GM12878 (cell line): ENCODE measurements around the gene VEGFD. TPM values are rescaled to one million over a fixed set of nuclear protein-coding genes. Genes with fewer than 3 reads are reported as not detected.

Experiments
- ATAC-seq: fragments of 200-7000 bp; cut with Tn5 transposase; 3 replicates; pipeline ENCODE4 v1.9.1; 2020; ENCODE audit warnings: mild to moderate bottlenecking, moderate library complexity
- BruUV-seq: library from RNA; stranded (reverse); fragments of 400-500 nt; replicated peaks from 2 replicates; lab custom pipeline; 2021; lab: Mats Ljungman, UMichigan
- CTCF ChIA-PET: fragments of 300-600 bp; sonication (Branson Sonifier 250); formaldehyde crosslinking; extraction: SDS; loops from one replicate; lab custom pipeline; 2021; ENCODE audit warnings: inconsistent platforms; lab: Yijun Ruan, JAX
- POLR2A ChIA-PET: fragments of 350-600 bp; formaldehyde crosslinking; extraction: SDS; loops from one replicate; lab custom pipeline; 2021; ENCODE audit warnings: inconsistent platforms; lab: Charles Lee
- RAD21 ChIA-PET: fragments of 300-600 bp; sonication (Branson Sonifier 250); formaldehyde crosslinking; loops from one replicate; lab custom pipeline; 2023; ENCODE audit warnings: antibody characterized with exemption; ENCODE audit not compliant: unreplicated experiment; lab: Charles Lee
- SMC1A ChIA-PET: fragments of 300-600 bp; sonication (Branson Sonifier 250); formaldehyde crosslinking; loops from one replicate; lab custom pipeline; 2023; ENCODE audit not compliant: unreplicated experiment, uncharacterized antibody; lab: Charles Lee
- DNase-seq: peaks from one replicate; pipeline ENCODE4 v3.0.0-alpha.2; 2011; ENCODE audit warnings: low read depth, low spot score
- FAIRE-seq: peaks from 3 replicates; lab custom pipeline; 2011; peaks lifted over from hg19 to GRCh38; lab: Jason Lieb, UNC
- H2AFZ ChIP-seq: 2 replicates; pipeline ENCODE4 v1.6.0; 2011; ENCODE audit warnings: low read depth, low read length, control low read depth; ENCODE audit not compliant: control insufficient read depth
- H3K27ac ChIP-seq: 2 replicates; pipeline ENCODE4 v1.5.1; 2011; ENCODE audit warnings: control low read depth; ENCODE audit not compliant: control insufficient read depth, insufficient read depth
- H3K27me3 ChIP-seq, 2 experiments: replicated peaks in 1 of 2; 2 replicates each; pipeline versions ENCODE4 v1.6.0 to v1.6.1; 2011; ENCODE audit warnings: low read length in 1 of 2; ENCODE audit not compliant: control insufficient read depth in 2 of 2, insufficient read depth in 2 of 2
- H3K36me3 ChIP-seq, 2 experiments: 2 replicates each; pipeline ENCODE4 v1.5.1; 2011; ENCODE audit warnings: low read length in 1 of 2; ENCODE audit not compliant: control insufficient read depth in 2 of 2, insufficient read depth in 2 of 2
- H3K4me1 ChIP-seq: 2 replicates; pipeline ENCODE4 v1.6.1; 2011; ENCODE audit warnings: mild to moderate bottlenecking, low read length, moderate library complexity, mixed read lengths; ENCODE audit not compliant: control insufficient read depth, insufficient read depth
- H3K4me2 ChIP-seq: 2 replicates; pipeline ENCODE4 v1.6.0; 2011; ENCODE audit warnings: control low read depth; ENCODE audit not compliant: control insufficient read depth, insufficient read depth
- H3K4me3 ChIP-seq: fragments of 200-600 bp; sonication (generic); 2 replicates; pipeline ENCODE4 v1.5.1; 2016
- H3K79me2 ChIP-seq: 2 replicates; pipeline ENCODE4 v1.6.0; 2011; ENCODE audit warnings: low read length; ENCODE audit not compliant: control insufficient read depth, insufficient read depth
- H3K9ac ChIP-seq: 2 replicates; pipeline ENCODE4 v1.8.0; 2011; ENCODE audit warnings: low read length, control low read depth, mixed read lengths; ENCODE audit not compliant: control insufficient read depth, insufficient read depth
- H3K9me3 ChIP-seq: replicated peaks from 3 replicates; pipeline ENCODE4 v1.5.1; 2011; ENCODE audit warnings: mild to moderate bottlenecking, low read length; ENCODE audit not compliant: control insufficient read depth, insufficient read depth
- H4K20me1 ChIP-seq: 2 replicates; pipeline ENCODE4 v1.6.0; 2011; ENCODE audit not compliant: control insufficient read depth, insufficient read depth
- EP300 ChIP-seq, 2 experiments: fragments of 150-350 bp in 1 of 2; IDR thresholded peaks; 2 replicates each; pipeline ENCODE4 v1.6.1; 2011 to 2012; ENCODE audit warnings: low read depth in 2 of 2, low read length in 2 of 2, borderline replicate concordance in 1 of 2, improper control_type of control experiment in 1 of 2, inconsistent platforms in 1 of 2; ENCODE audit not compliant: control insufficient read depth in 1 of 2
- MEF2B ChIP-seq: fragments of 450-650 bp; IDR thresholded peaks from 2 replicates; pipeline ENCODE4 v1.6.1; 2018; ENCODE audit warnings: mild to moderate bottlenecking, moderate library complexity; ENCODE audit not compliant: partially characterized antibody, poor library complexity, severe bottlenecking
- SIX5 ChIP-seq: IDR thresholded peaks from 2 replicates; pipeline ENCODE4 v1.6.1; 2011; ENCODE audit warnings: mild to moderate bottlenecking, low read depth, low read length, moderate library complexity; ENCODE audit not compliant: severe bottlenecking
- ZZZ3 ChIP-seq: IDR thresholded peaks from 2 replicates; pipeline ENCODE4 v1.6.1; 2011; ENCODE audit warnings: low read depth; ENCODE audit not compliant: control insufficient read depth, insufficient read length
- WGBS: methylation state at CpG from one replicate; pipeline ENCODE4 v1.1.6; 2016; ENCODE audit warnings: low lambda C conversion rate; ENCODE audit not compliant: insufficient replicate concordance, insufficient coverage; ENCODE audit errors: missing lambda C conversion rate; 5-methylcytosine and 5-hydroxymethylcytosine counted together
- in situ Hi-C: fragments of 300-500 bp; cut with MboI; formaldehyde crosslinking; loops from 9 replicates; pipeline ENCODE4 v1.14.3; 2018; ENCODE audit warnings: mixed read lengths
- intact Hi-C: fragments of 100-400 bp; cut with micrococcal nuclease; formaldehyde crosslinking; loops from one replicate; pipeline ENCODE4 v1.14.2; 2022; ENCODE audit not compliant: unreplicated experiment
- polyA plus RNA-seq, 11 experiments: library from polyadenylated mRNA; depleted of rRNA in 4 of 11; unstranded in 6 of 11; stranded (reverse) in 5 of 11; fragments of >200 nt; fragmentation: Nextera tagmentation in 4 of 11; fragmentation: Illumina TruSeq in 1 of 11; extraction: Ambion mirVana in 4 of 11; extraction: Trizol in 1 of 11; gene quantifications; 1 replicate in 1 of 11; 2 replicates in 10 of 11; pipeline versions ENCODE4 v1.2.1 to v1.2.3, GENCODE V29; 2011 to 2016; ENCODE audit warnings: inconsistent platforms in 2 of 11, missing spikeins in 2 of 11, low read depth in 1 of 11
- total RNA-seq, 4 experiments: library from RNA; depleted of rRNA in 3 of 4; stranded (reverse); fragments of >200 nt in 3 of 4; fragmentation: Illumina TruSeq in 1 of 4; extraction: Trizol in 1 of 4; gene quantifications; 2 replicates each; pipeline versions ENCODE4 v1.2.1 to v1.2.3, GENCODE V29; 2013 to 2021
- TF ChIP-seq, protein P1 (sequence below): fragments of 450-650 bp; formaldehyde crosslinking; IDR thresholded peaks from 2 replicates; pipeline ENCODE4 v1.4.0; 2020; ENCODE audit warnings: mild to moderate bottlenecking, moderate library complexity
- TF ChIP-seq, protein P2 (sequence below): fragments of 450-650 bp; IDR thresholded peaks from 2 replicates; pipeline ENCODE4 v1.6.1; 2017; ENCODE audit warnings: mild to moderate bottlenecking, low read depth, inconsistent platforms; ENCODE audit not compliant: poor library complexity, severe bottlenecking

VEGFD gene
- total and polyA plus RNA-seq, 10 of the 15 experiments (the other 5 are each of a cell fraction or from before 2014, with no cell fraction given), result 0.15 TPM; not detected in 9

DNA sequence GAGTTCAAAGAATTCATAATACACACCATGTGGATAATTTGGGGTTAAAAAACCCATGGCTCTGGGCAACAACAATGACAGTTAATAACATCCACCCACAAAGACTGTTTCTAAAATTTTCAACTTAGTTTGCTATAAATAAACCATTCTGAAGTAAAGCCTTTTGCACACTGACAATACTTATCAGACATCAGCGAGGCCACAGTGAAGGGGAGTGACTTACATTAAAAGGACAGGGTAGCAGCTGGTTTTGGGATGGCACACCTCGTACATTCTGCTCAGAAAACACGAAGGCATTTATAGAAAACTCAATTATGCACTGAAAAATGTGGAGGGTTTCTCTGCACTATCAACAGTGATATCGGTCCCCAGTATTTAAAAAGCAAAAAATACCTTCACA is 63.9 kb downstream of the VEGFD start:
- Histone ChIP-seq H3K27me3 (no peaks in the 10 kb centered on the region), H3K27ac (no peak overlapping the region), H2AFZ (no peak overlapping the region), H3K4me2 (no peak overlapping the region), H3K4me1 (no peaks in the 10 kb centered on the region), H4K20me1 (no peaks in the 10 kb centered on the region), H3K4me3 (no peak overlapping the region), H3K79me2 (no peaks in the 10 kb centered on the region), H3K9ac (no peak overlapping the region), H3K9me3 (no peaks in the 10 kb centered on the region), H3K36me3 (no peaks in the 10 kb centered on the region)
- POLR2A ChIA-PET, result no interaction called here
- BruUV-seq, result no TSS peak
- intact Hi-C loops, result no loop called here
- FAIRE-seq (peak; percentile 56), DNase-seq (no peak), ATAC-seq (no peak)
- in situ Hi-C loops, result no loop called here
- CTCF ChIA-PET, result no interaction called here
- SMC1A ChIA-PET, result no interaction called here
- WGBS, result 57% methylated on average over 4 of the region's 4 CpGs
- no peak for TF ChIP-seq SIX5
- TF ChIP-seq, protein P1, sequence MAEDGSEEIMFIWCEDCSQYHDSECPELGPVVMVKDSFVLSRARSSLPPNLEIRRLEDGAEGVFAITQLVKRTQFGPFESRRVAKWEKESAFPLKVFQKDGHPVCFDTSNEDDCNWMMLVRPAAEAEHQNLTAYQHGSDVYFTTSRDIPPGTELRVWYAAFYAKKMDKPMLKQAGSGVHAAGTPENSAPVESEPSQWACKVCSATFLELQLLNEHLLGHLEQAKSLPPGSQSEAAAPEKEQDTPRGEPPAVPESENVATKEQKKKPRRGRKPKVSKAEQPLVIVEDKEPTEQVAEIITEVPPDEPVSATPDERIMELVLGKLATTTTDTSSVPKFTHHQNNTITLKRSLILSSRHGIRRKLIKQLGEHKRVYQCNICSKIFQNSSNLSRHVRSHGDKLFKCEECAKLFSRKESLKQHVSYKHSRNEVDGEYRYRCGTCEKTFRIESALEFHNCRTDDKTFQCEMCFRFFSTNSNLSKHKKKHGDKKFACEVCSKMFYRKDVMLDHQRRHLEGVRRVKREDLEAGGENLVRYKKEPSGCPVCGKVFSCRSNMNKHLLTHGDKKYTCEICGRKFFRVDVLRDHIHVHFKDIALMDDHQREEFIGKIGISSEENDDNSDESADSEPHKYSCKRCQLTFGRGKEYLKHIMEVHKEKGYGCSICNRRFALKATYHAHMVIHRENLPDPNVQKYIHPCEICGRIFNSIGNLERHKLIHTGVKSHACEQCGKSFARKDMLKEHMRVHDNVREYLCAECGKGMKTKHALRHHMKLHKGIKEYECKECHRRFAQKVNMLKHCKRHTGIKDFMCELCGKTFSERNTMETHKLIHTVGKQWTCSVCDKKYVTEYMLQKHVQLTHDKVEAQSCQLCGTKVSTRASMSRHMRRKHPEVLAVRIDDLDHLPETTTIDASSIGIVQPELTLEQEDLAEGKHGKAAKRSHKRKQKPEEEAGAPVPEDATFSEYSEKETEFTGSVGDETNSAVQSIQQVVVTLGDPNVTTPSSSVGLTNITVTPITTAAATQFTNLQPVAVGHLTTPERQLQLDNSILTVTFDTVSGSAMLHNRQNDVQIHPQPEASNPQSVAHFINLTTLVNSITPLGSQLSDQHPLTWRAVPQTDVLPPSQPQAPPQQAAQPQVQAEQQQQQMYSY (CRISPR knock-in tag), result no peak
- TF ChIP-seq MEF2B, result no peak
- no peak for TF ChIP-seq ZZZ3
- TF ChIP-seq EP300 (IDR thresholded peaks at IDR 0.05; ENCODE audit: borderline replicate concordance in 1 of 2, control insufficient read depth in 1 of 2, low read depth in 2 of 2, low read length in 2 of 2), result no peak
- TF ChIP-seq, protein P2, sequence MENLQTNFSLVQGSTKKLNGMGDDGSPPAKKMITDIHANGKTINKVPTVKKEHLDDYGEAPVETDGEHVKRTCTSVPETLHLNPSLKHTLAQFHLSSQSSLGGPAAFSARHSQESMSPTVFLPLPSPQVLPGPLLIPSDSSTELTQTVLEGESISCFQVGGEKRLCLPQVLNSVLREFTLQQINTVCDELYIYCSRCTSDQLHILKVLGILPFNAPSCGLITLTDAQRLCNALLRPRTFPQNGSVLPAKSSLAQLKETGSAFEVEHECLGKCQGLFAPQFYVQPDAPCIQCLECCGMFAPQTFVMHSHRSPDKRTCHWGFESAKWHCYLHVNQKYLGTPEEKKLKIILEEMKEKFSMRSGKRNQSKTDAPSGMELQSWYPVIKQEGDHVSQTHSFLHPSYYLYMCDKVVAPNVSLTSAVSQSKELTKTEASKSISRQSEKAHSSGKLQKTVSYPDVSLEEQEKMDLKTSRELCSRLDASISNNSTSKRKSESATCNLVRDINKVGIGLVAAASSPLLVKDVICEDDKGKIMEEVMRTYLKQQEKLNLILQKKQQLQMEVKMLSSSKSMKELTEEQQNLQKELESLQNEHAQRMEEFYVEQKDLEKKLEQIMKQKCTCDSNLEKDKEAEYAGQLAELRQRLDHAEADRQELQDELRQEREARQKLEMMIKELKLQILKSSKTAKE, result no peak
- RAD21 ChIA-PET, result no interaction called here
